ENCODE data around the gene ZRANB2. TPM values are rescaled to one million over a fixed set of nuclear protein-coding genes. Genes with fewer than 3 reads are reported as not detected.

Gene ZRANB2
- total and polyA plus RNA-seq, 2 donors (not counting 1 experiment from before 2014, with no cell fraction given): 40.8 to 86.7 TPM

- Histone ChIP-seq H3K9ac (ENCODE audit: insufficient read depth, low read length) (no peak overlapping the region), H3K27ac (ENCODE audit: insufficient read depth, low read length) (no peak overlapping the region), H4K20me1 (ENCODE audit: control insufficient read depth, extremely low read depth, insufficient read depth, low read length) (no peaks in the 10 kb centered on the region), H3K36me3 (ENCODE audit: control insufficient read depth, insufficient read depth, low read length) (peaks cover 13% of the 10 kb centered on the region), H3K79me2 (ENCODE audit: control insufficient read depth, insufficient read depth, low read length) (peaks cover 49% of the 10 kb centered on the region), H3K4me2 (ENCODE audit: extremely low read depth, insufficient read depth, low read length) (no peak overlapping the region), H3K27me3 (ENCODE audit: control insufficient read depth, insufficient read depth, low read length) (no peaks in the 10 kb centered on the region), H3K9me3 (ENCODE audit: control insufficient read depth, insufficient read depth, low read depth, low read length) (no peaks in the 10 kb centered on the region), H2AFZ (ENCODE audit: low read length) (no peak overlapping the region), H3K4me3 (replicated peaks in 1 of 4; ENCODE audit: control extremely low read depth in 1 of 4, insufficient read depth in 1 of 4, low read depth in 3 of 4, low read length in 4 of 4) (no peak overlapping the region), H3K4me1 (ENCODE audit: control insufficient read depth, extremely low read depth, insufficient read depth, low read length) (no peaks in the 10 kb centered on the region)
- TF ChIP-seq, protein P1, sequence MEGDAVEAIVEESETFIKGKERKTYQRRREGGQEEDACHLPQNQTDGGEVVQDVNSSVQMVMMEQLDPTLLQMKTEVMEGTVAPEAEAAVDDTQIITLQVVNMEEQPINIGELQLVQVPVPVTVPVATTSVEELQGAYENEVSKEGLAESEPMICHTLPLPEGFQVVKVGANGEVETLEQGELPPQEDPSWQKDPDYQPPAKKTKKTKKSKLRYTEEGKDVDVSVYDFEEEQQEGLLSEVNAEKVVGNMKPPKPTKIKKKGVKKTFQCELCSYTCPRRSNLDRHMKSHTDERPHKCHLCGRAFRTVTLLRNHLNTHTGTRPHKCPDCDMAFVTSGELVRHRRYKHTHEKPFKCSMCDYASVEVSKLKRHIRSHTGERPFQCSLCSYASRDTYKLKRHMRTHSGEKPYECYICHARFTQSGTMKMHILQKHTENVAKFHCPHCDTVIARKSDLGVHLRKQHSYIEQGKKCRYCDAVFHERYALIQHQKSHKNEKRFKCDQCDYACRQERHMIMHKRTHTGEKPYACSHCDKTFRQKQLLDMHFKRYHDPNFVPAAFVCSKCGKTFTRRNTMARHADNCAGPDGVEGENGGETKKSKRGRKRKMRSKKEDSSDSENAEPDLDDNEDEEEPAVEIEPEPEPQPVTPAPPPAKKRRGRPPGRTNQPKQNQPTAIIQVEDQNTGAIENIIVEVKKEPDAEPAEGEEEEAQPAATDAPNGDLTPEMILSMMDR (conservative IDR thresholded peaks at IDR 0.05 in 1 of 2, IDR thresholded peaks at IDR 0.05 in 1 of 2; ENCODE audit: low read depth in 1 of 2, low read length in 2 of 2): no peak
- TF ChIP-seq EZH2 (IDR thresholded peaks at IDR 0.05; ENCODE audit: low read length, missing control alignments): no peak
- DNase-seq (ENCODE audit: low read depth in 2 of 2): no peak
Observed at GRCh38 chr1:71074681-71075080, 6.2 kb downstream of the ZRANB2 start.

- H3K4me3 ChIP-seq (replicated peaks in 1 of 4; ENCODE audit: control extremely low read depth in 1 of 4, insufficient read depth in 1 of 4, low read depth in 3 of 4, low read length in 4 of 4): no peak overlapping the region
- no peaks in the 10 kb centered on the region for H3K9me3 ChIP-seq (ENCODE audit: control insufficient read depth, insufficient read depth, low read depth, low read length)
- no peaks in the 10 kb centered on the region for H3K27me3 ChIP-seq (ENCODE audit: control insufficient read depth, insufficient read depth, low read length)
- H3K4me2 ChIP-seq (ENCODE audit: extremely low read depth, insufficient read depth, low read length): no peak overlapping the region
- peaks cover 20% of the 10 kb centered on the region for H3K36me3 ChIP-seq (ENCODE audit: control insufficient read depth, insufficient read depth, low read length)
- H3K4me1 ChIP-seq (ENCODE audit: control insufficient read depth, extremely low read depth, insufficient read depth, low read length): no peaks in the 10 kb centered on the region
- H2AFZ ChIP-seq (ENCODE audit: low read length): no peak overlapping the region
- H3K79me2 ChIP-seq (ENCODE audit: control insufficient read depth, insufficient read depth, low read length): peaks cover 26% of the 10 kb centered on the region
- H3K27ac ChIP-seq (ENCODE audit: insufficient read depth, low read length): no peak overlapping the region
- no peaks in the 10 kb centered on the region for H4K20me1 ChIP-seq (ENCODE audit: control insufficient read depth, extremely low read depth, insufficient read depth, low read length)
- TF ChIP-seq, protein P1 (conservative IDR thresholded peaks at IDR 0.05 in 1 of 2, IDR thresholded peaks at IDR 0.05 in 1 of 2; ENCODE audit: low read depth in 1 of 2, low read length in 2 of 2): no peak
- no peak for TF ChIP-seq EZH2 (IDR thresholded peaks at IDR 0.05; ENCODE audit: low read length, missing control alignments)
- no peak for DNase-seq (ENCODE audit: low read depth in 2 of 2)
- H3K9ac ChIP-seq (ENCODE audit: insufficient read depth, low read length): no peak overlapping the region
Observed at GRCh38 chr1:71072273-71072672, 8.6 kb downstream of the ZRANB2 start.

GRCh38 chr1:71071720-71072119 is 9.1 kb downstream of the ZRANB2 start:
- Histone ChIP-seq H3K79me2 (ENCODE audit: control insufficient read depth, insufficient read depth, low read length) (peaks cover 23% of the 10 kb centered on the region), H3K36me3 (ENCODE audit: control insufficient read depth, insufficient read depth, low read length) (peaks cover 20% of the 10 kb centered on the region), H3K4me1 (ENCODE audit: control insufficient read depth, extremely low read depth, insufficient read depth, low read length) (no peaks in the 10 kb centered on the region), H3K27me3 (ENCODE audit: control insufficient read depth, insufficient read depth, low read length) (no peaks in the 10 kb centered on the region), H3K9me3 (ENCODE audit: control insufficient read depth, insufficient read depth, low read depth, low read length) (no peaks in the 10 kb centered on the region), H2AFZ (ENCODE audit: low read length) (no peak overlapping the region), H3K4me3 (replicated peaks in 1 of 4; ENCODE audit: control extremely low read depth in 1 of 4, insufficient read depth in 1 of 4, low read depth in 3 of 4, low read length in 4 of 4) (no peak overlapping the region), H3K4me2 (ENCODE audit: extremely low read depth, insufficient read depth, low read length) (no peak overlapping the region), H3K9ac (ENCODE audit: insufficient read depth, low read length) (no peak overlapping the region), H3K27ac (ENCODE audit: insufficient read depth, low read length) (no peak overlapping the region), H4K20me1 (ENCODE audit: control insufficient read depth, extremely low read depth, insufficient read depth, low read length) (no peaks in the 10 kb centered on the region)
- TF ChIP-seq, protein P1 (conservative IDR thresholded peaks at IDR 0.05 in 1 of 2, IDR thresholded peaks at IDR 0.05 in 1 of 2; ENCODE audit: low read depth in 1 of 2, low read length in 2 of 2): no peak
- no peak for TF ChIP-seq EZH2 (IDR thresholded peaks at IDR 0.05; ENCODE audit: low read length, missing control alignments)
- DNase-seq (ENCODE audit: low read depth in 2 of 2): no peak

Data from fibroblast of lung (primary cell).